Left lung (tissue), 10 donors: ENCODE data around the gene AFG3L2. TPM values are rescaled to one million over a fixed set of nuclear protein-coding genes. Genes with fewer than 3 reads are reported as not detected.
A peak's percentile ranks its signal among the peaks of the same experiment; 100 is the strongest.
"Not testable (repeated sequence)": the region's sequence is repeated elsewhere in the genome, so short reads cannot be mapped to it uniquely, and the experiment has no call there.

Experiments used
- ATAC-seq: fragments of 200-7000 bp; cut with Tn5 transposase; one replicate; pipeline ENCODE4 v1.9.1; 2020; ENCODE audit warnings: moderate library complexity
- DNase-seq, 4 donors: peaks; one replicate each; pipeline ENCODE4 v3.0.0-alpha.2; 2013 to 2020
- H3K27ac ChIP-seq, 2 donors: fragments of 200-600 bp; sonication (generic) in 1 of 2; one replicate each; pipeline versions ENCODE4 v1.5.0 to v1.8.0; 2020 to 2021
- H3K27me3 ChIP-seq, 2 donors: fragments of 200-600 bp; sonication (generic) in 1 of 2; one replicate each; pipeline versions ENCODE4 v1.5.0 to v1.8.0; 2020 to 2021
- H3K36me3 ChIP-seq, 2 donors: fragments of 200-600 bp; sonication (generic) in 1 of 2; one replicate each; pipeline versions ENCODE4 v1.5.0 to v1.8.0; 2020 to 2021
- H3K4me1 ChIP-seq, 2 donors: fragments of 200-600 bp; one replicate each; pipeline ENCODE4 v1.8.0; 2021
- H3K4me3 ChIP-seq, 2 donors: fragments of 200-600 bp; sonication (generic) in 1 of 2; one replicate each; pipeline versions ENCODE4 v1.5.0 to v1.8.0; 2020 to 2021; ENCODE audit warnings: mild to moderate bottlenecking in 1 of 2
- H3K9me3 ChIP-seq, 2 donors: fragments of 200-600 bp; sonication (generic) in 1 of 2; one replicate each; pipeline versions ENCODE4 v1.5.0 to v1.8.0; 2020 to 2021
- CTCF ChIP-seq, 2 donors: fragments of 200-600 bp; sonication (generic) in 1 of 2; IDR thresholded peaks; one replicate each; pipeline versions ENCODE4 v1.5.0 to v1.8.0; 2021; ENCODE audit warnings: antibody characterized with exemption in 2 of 2
- intact Hi-C, 2 donors: fragments of 100-400 bp; cut with DNase I; formaldehyde crosslinking; loops; one replicate each; pipeline versions ENCODE4 v1.11.2 to v1.14.2; 2022
- polyA plus RNA-seq, 6 donors: library from polyadenylated mRNA; unstranded; fragments of 120-200 nt; gene quantifications; one replicate each; pipeline ENCODE4 v1.2.1, GENCODE V29; 2013; ENCODE audit not compliant: insufficient read length in 6 of 6
- total RNA-seq, 2 donors: library from RNA; stranded (reverse); fragmentation: NEBNext Ultra II Directional; extraction: Animal tissue kit (Norgen Biotek cat#: 25700); gene quantifications; one replicate each; pipeline ENCODE4 v1.2.1, GENCODE V29; 2021
- donor health status: DM: no; HTN: yes; CAD: no.
- donor health status: DM: no; HTN: no; CAD: no.

AFG3L2 gene
- total and polyA plus RNA-seq, 8 donors, result 30.3 to 48.4 (median 43.9) TPM

DNA sequence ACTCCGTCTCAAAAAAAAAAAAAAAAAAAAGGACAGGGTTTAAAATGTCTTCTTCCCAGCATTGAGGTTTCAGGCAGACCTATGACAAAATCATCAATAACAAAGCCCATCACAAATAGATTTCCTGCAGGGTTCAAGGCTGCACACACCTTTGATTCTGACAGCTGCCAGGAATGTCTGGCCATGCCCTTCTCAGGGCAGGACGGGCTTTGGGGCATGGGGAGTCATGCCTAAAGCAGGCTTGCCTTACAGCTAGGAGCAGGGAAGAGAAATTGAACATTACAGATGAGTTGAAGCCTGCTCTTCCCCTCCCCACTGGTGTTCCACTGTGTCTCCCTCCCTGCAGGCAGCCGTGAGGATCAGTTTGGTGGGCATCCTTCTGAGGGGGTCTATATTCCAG is 34.4 kb upstream of the AFG3L2 start:
- Histone ChIP-seq H3K27ac (no peak overlapping the region), H3K27me3 (peaks cover 0 to 16% of the 10 kb centered on the region in 2 donors), H3K36me3 (no peaks in the 10 kb centered on the region), H3K4me1 (peaks cover 7 to 24% of the 10 kb centered on the region in 2 donors), H3K9me3 (no peaks in the 10 kb centered on the region), H3K4me3 (no peak overlapping the region)
- no peak for TF ChIP-seq CTCF (IDR thresholded peaks at IDR 0.05)
- ATAC-seq (no peak), DNase-seq (no peak)
- intact Hi-C loops, result no loop called here

DNA sequence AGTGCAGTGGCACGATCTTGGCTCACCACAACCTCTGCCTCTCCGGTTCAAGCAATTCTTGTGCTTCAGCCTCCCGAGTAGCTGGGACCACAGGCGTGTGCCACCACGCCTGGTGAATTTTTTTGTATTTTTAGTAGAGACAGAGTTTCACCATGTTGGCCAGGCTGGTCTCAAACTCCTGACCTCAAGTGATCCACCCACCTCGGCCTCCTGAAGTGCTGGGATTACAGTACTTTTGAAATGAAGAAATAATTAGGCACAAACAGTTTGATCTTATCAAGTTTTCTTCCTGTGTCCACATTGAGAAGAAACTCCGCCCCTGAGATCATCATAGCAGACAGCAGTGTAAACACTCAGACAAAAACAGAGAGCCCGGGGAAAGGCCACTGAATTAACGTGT is 33.7 kb upstream of the AFG3L2 start:
- Histone ChIP-seq H3K27me3 (peaks cover 0 to 22% of the 10 kb centered on the region in 2 donors), H3K4me1 (peaks cover under 1 to 21% of the 10 kb centered on the region in 2 donors)
- H3K27ac ChIP-seq, H3K9me3 ChIP-seq, H3K4me3 ChIP-seq, intact Hi-C loops, H3K36me3 ChIP-seq, DNase-seq: not testable (repeated sequence)
- ATAC-seq, result peak; percentile 6

DNA sequence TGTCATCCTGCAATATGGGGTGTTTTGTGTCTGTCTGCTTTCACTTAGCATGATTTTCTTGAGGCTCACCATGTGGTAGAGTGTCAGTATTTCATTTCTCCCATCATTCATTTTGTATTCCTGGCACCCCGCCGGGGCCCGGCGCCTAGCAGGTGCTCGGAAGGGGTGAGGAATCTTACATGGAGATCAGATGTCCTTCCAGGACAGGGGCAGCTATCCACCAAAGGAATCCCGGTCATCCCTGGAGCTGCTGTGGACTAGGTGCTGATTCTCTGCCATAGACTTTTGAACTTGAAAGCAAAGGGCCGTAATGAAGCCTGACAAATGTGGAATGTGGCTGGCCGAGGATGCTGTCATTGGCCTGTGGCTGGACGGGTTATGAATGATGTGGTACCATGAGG is 33.1 kb upstream of the AFG3L2 start:
- intact Hi-C loops, result no loop called here
- Histone ChIP-seq H3K4me3 (no peak overlapping the region), H3K27me3 (peaks cover 0 to 28% of the 10 kb centered on the region in 2 donors), H3K27ac (no peak overlapping the region), H3K36me3 (no peaks in the 10 kb centered on the region), H3K9me3 (no peaks in the 10 kb centered on the region), H3K4me1 (peaks cover 0 to 19% of the 10 kb centered on the region in 2 donors)
- DNase-seq (no peak), ATAC-seq (no peak)
- no peak for TF ChIP-seq CTCF (IDR thresholded peaks at IDR 0.05)

DNA sequence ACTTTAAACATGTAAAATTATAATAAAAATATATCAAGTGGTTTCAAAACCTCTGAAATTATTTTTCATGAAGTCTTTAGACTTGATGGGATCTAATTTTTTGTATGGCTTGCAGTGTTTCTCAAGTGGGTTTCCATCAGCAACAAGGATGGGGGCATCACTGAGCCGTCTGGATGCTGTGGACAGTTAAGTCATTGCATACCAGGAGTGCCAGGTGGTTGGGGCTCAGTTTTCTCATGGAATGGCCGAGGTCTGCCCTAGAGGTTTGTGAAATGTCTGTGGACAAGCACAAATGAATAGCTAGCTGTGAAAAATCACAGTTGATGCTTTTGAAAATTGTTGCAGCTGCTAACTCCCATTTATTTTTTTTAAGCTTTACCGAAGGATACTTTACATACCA is 32.4 kb upstream of the AFG3L2 start:
- Histone ChIP-seq H3K27me3 (peaks cover 0 to 34% of the 10 kb centered on the region in 2 donors), H3K36me3 (no peaks in the 10 kb centered on the region), H3K9me3 (no peaks in the 10 kb centered on the region), H3K27ac (no peak overlapping the region), H3K4me1 (peaks cover 0 to 19% of the 10 kb centered on the region in 2 donors), H3K4me3 (no peak overlapping the region)
- no peak for TF ChIP-seq CTCF (IDR thresholded peaks at IDR 0.05)
- DNase-seq (no peak), ATAC-seq (no peak)
- intact Hi-C loops, result no loop called here

DNA sequence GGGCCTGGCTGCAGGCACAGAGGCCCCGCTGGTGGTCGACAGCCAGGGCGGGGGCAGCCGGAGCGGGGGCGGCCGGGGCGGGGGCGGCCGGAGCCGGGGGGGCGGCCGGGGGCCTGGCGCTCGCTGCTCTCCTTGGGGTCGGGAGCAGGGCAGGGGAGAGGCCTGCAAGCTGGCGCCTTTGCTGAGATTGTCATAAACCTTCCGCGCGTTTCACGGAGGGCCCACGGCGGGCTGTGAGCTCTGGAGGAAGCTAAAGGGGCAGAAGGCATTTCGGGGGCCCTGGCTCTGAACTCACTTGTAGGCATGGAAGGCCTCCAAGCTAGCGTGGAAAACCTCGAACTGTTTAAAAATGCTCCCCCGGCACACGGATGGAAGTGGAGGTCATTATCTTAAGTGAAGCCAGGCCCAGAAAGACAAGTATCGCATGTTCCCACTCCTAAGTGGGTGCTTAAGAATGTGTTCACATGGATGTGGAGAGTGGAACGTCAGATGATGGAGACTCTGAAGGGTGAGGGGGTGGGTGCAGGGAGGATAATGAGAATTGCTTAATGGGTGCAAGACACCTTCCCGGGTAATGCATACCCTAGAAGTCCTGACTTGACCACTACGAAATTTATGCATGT is 31.3 kb upstream of the AFG3L2 start:
- Histone ChIP-seq H3K27ac (peak overlapping the region; percentile 78 to 87), H3K4me1 (peaks cover 0 to 19% of the 10 kb centered on the region in 2 donors), H3K9me3 (no peaks in the 10 kb centered on the region), H3K36me3 (no peaks in the 10 kb centered on the region), H3K27me3 (peaks cover 0 to 45% of the 10 kb centered on the region in 2 donors), H3K4me3 (peak overlapping the region; percentile 47 to 53)
- intact Hi-C loops, result no loop called here
- no peak for TF ChIP-seq CTCF (IDR thresholded peaks at IDR 0.05)
- ATAC-seq (peak; percentile 34), DNase-seq (peak in 3 of 4 donors; percentile 43 to 50 (median 46))
